ENCODE results near the gene CRYBB2.
"Not testable (repeated sequence)": the region's sequence is repeated elsewhere in the genome, so short reads cannot be mapped to it uniquely, and the experiment has no call there.

The CRYBB2 gene

DNA sequence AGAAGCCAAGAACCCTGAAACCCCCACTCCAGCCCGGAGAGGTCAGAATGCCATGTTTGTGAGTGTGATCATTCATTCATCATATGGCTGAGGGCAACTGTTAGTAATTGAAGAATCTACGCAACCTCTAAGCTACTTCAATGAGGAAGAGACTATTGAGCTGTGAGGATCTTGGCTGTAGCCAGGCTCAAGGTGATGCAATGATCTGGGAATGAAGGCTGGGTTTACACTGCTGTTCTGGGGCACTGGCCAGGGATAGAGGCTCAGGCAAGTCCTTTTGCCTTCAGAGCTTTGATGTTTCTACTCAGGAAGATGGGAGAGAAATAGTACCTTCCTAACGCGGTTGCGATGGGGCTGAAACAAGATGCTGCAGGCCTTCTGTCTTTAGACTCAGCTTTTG, 12.9 kb downstream of the CRYBB2 start:
- no peak for FAIRE-seq
- DNase-seq (ENCODE audit: low spot score): no peak

DNA sequence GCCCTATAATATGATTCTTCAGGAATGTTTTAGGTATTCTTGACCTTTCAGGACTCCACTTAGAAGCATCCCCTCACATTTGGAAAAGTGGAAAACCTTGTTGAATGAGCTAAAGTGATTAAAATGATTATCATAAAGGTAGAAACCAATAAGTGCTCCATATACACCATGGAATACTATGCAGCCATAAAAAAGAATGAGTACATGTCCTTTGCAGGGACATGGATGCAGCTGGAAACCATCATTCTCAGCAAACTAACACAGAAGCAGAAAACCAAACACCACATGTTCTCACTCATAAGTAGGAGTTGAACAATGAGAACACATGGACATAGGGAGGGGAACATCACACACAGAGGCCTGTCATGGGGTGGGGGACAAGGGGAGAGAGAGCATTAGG, 14.3 kb downstream of the CRYBB2 start:
- FAIRE-seq; DNase-seq (ENCODE audit: low spot score): not testable (repeated sequence)

DNA sequence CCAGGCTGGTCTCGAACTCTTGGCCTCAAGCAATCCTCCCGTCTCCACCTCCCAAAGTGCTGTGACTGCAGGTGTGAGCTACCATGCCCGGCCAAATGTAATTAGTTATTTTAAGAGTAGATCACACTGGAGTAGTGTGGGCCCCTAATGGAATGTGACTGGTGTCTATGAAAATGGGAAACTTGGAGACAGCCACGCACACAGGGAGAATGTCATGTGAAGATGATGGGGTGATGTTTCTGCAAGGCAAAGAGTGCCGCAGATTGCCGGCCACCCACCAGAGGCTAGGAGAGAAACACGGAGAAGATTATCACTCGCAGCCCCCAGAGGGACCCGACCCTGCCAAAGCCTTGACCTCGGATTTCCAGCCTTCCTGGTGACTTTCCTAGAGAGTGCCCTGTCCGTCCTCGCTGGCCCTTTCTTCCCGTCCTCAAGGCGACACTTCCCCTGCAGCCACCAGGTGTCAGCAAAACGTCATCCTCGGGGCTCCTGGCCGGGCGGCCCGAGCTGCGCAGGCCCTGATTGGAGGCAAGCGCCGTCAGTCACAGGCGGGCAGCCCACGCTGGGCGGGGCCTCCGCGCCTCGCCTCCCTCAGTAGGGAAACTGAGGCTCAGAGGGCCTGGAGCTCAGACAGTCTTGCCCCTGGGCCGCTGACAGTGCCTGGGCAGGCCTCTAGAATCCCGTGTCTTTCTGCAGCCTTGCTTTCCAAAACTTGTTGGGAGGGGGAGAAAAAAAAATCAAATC, 16.3 kb downstream of the CRYBB2 start:
- FAIRE-seq (peak; percentile 100), DNase-seq (ENCODE audit: low spot score) (peak; percentile 100)

- DNase-seq (ENCODE audit: low spot score) (no peak), FAIRE-seq (no peak)
Measured at GRCh38 chr22:25236417-25236816, 17.0 kb downstream of the CRYBB2 start.

- DNase-seq (ENCODE audit: low spot score): no peak
- no peak for FAIRE-seq
Measured at GRCh38 chr22:25237503-25237902, 18.1 kb downstream of the CRYBB2 start.

DNA sequence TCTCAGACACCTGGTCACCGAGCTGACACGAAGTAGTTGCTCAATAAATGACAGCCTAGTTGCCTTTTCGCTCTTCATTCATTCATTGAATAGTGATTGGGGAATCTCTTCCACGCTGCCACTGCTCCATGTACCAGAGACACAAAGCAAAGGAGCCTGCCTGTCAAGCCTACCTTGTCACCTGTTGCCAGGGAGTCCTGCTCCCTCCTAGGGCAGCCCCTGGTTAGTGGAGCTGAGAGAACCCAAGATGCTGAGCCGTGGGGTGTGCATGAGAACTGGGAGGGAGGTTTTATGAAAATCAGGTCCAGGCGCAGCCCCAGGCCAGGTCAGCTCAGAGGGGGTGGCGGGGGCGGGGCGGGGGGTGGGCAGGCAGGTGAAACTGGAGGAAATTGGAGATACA, 18.6 kb downstream of the CRYBB2 start:
- FAIRE-seq: peak; percentile 98
- not testable (repeated sequence) for DNase-seq (ENCODE audit: low spot score)

GRCh38 chr22:25255169-25255568, 35.7 kb downstream of the CRYBB2 start:
- DNase-seq (ENCODE audit: low spot score); FAIRE-seq: not testable (repeated sequence)

- FAIRE-seq; DNase-seq (ENCODE audit: low spot score): not testable (repeated sequence)
Measured at GRCh38 chr22:25267567-25267966, 48.1 kb downstream of the CRYBB2 start.

DNA sequence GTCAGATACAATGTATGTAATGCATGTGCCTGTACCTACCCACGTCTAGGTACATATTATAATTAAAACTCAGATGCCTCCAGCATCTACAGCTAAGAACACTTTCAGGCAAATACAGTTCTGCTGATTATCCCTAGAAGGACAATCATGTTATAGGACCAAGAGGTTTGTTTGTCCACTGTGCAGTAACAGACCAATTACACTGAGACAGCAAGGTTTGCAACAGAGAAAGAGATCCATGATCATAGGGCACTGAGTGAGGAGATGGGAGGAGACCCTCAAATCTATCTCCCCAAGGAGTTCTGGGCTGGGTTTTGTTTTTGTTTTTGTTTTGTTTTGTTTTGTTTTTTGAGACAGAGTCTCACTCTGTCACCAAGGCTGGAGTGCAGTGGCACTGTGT, 49.5 kb downstream of the CRYBB2 start:
- not testable (repeated sequence) for DNase-seq (ENCODE audit: low spot score)
- FAIRE-seq: peak; percentile 70

DNA sequence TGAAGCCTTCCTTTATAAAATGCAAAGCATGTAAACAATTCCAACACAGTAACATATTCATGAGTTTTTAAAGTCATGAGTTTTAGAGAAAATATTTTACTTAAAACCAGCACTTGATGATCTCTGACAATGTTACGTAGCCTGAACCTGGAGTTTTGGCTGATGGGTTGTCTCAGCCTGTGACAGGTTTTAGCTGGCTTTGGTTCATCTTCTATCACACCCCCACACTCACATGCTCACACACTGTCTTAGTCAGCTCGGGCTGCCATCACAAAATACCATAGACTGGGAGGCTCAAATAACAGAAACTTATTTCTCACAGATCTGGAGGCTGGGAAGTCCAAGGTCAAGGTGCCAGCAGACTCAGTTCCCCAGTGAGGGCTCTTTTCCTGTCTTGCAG, 50.6 kb downstream of the CRYBB2 start:
- peak; percentile 98 for FAIRE-seq
- not testable (repeated sequence) for DNase-seq (ENCODE audit: low spot score)

DNA sequence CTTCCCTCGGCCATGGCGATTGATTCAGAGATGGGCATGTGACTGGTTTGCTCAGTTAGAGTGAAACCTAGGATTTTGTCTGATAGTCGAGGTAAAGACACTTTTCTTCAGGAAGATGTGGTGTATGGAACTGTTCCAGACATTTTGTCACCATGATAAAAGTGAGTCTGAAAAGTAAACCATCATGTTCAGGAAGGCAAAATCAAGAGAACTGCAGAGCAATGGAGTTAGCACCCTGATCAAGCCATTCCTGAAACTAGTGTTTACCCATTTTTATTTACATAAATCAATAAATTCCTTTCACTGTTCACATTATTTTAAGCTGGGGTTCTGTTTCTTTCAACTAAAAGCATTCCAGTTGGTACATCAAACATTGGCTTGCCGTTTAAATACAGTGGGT, 53.8 kb downstream of the CRYBB2 start:
- not testable (repeated sequence) for DNase-seq (ENCODE audit: low spot score); FAIRE-seq

DNA sequence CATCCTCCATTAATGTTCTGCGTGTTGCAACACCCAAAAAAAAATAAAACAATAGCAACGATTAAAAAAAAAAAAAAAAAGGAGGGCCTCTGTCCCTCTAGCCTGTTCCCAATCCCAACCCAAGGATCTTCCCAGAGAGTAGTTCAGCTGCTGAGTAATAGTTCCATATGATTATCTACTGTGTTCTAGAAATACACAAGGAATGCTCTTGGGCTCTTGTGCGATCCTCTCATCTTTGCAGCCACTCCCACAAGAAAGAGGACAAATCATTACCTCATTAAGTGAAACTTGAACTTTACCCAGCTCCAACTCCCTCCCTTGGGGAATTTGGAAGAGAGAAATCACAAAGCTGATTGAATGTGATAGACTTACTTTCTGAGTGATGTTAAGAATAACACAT, 54.5 kb downstream of the CRYBB2 start:
- DNase-seq (ENCODE audit: low spot score): not testable (repeated sequence)
- FAIRE-seq: peak; percentile 85

GRCh38 chr22:25280118-25280517, 60.7 kb downstream of the CRYBB2 start:
- FAIRE-seq: peak; percentile 55
- not testable (repeated sequence) for DNase-seq (ENCODE audit: low spot score)
